Common myeloid progenitor, CD34-positive (primary cell): ENCODE results near the gene CABP5.

ENCODE experiments used
- CTCF ChIA-PET: fragments of 350-600 bp; sonication (Branson Sonifier 250); formaldehyde crosslinking; loops from one replicate; lab custom pipeline; 2021; ENCODE audit warnings: antibody characterized with exemption; lab: Charles Lee
- POLR2A ChIA-PET: fragments of 350-600 bp; sonication (Branson Sonifier 250); formaldehyde crosslinking; loops from one replicate; lab custom pipeline; 2021; ENCODE audit warnings: antibody characterized with exemption; lab: Charles Lee
- DNase-seq, 3 donors: peaks; one replicate each; pipeline versions ENCODE4 v3.0.0 to v3.0.0-alpha.2; 2013
- H3K27ac ChIP-seq, 2 experiments: 1 replicate in 1 of 2; 2 replicates in 1 of 2; pipeline ENCODE4 v1.7.0; 2013; ENCODE audit warnings: inconsistent platforms in 2 of 2, low read length in 2 of 2, mild to moderate bottlenecking in 2 of 2, low read depth in 1 of 2, moderate library complexity in 1 of 2; ENCODE audit not compliant: severe bottlenecking in 2 of 2, insufficient read depth in 1 of 2, poor library complexity in 1 of 2
- H3K27me3 ChIP-seq, 5 experiments: replicated peaks in 2 of 5; 1 replicate in 3 of 5; 2 replicates in 2 of 5; pipeline versions ENCODE4 v1.6.1 to v1.7.0; 2013; ENCODE audit warnings: low read length in 4 of 5, mild to moderate bottlenecking in 2 of 5, moderate library complexity in 2 of 5, inconsistent platforms in 1 of 5; ENCODE audit not compliant: insufficient read depth in 5 of 5, control insufficient read depth in 4 of 5
- H3K36me3 ChIP-seq, 4 experiments: 1 replicate in 2 of 4; 2 replicates in 2 of 4; pipeline versions ENCODE4 v1.6.1 to v1.7.0; 2013; ENCODE audit warnings: low read length in 3 of 4, control low read depth in 1 of 4, mild to moderate bottlenecking in 1 of 4; ENCODE audit not compliant: control insufficient read depth in 4 of 4, insufficient read depth in 4 of 4
- H3K4me1 ChIP-seq, 4 experiments: 1 replicate in 3 of 4; 2 replicates in 1 of 4; pipeline versions ENCODE4 v1.6.1 to v1.7.1; 2013; ENCODE audit warnings: low read length in 3 of 4, mild to moderate bottlenecking in 3 of 4, control low read depth in 1 of 4, inconsistent platforms in 1 of 4, moderate library complexity in 1 of 4; ENCODE audit not compliant: control insufficient read depth in 4 of 4, insufficient read depth in 4 of 4; ENCODE audit errors: control extremely low read depth in 1 of 4
- H3K4me3 ChIP-seq, 7 experiments: 1 replicate in 4 of 7; 2 replicates in 3 of 7; pipeline versions ENCODE4 v1.5.1 to v1.7.0; 2013; ENCODE audit warnings: mild to moderate bottlenecking in 7 of 7, low read length in 6 of 7, moderate library complexity in 6 of 7, inconsistent platforms in 2 of 7, low read depth in 2 of 7, control low read depth in 1 of 7; ENCODE audit not compliant: insufficient read depth in 4 of 7, control insufficient read depth in 1 of 7; ENCODE audit errors: extremely low read depth in 1 of 7
- H3K9me3 ChIP-seq, 5 experiments: 1 replicate in 4 of 5; 2 replicates in 1 of 5; pipeline versions ENCODE4 v1.6.1 to v1.7.1; 2013; ENCODE audit warnings: low read length in 4 of 5, mild to moderate bottlenecking in 2 of 5, inconsistent platforms in 1 of 5, low read depth in 1 of 5, moderate library complexity in 1 of 5; ENCODE audit not compliant: control insufficient read depth in 4 of 5, insufficient read depth in 2 of 5; ENCODE audit errors: control extremely low read depth in 1 of 5
- WGBS: methylation state at CpG from one replicate; pipeline ENCODE4 v1.1.5; 2013; ENCODE audit not compliant: insufficient coverage; 5-methylcytosine and 5-hydroxymethylcytosine counted together

CABP5 gene

GRCh38 chr19:48030073-48030472, 13.8 kb downstream of the CABP5 start:
- Histone ChIP-seq H3K4me3 (no peak overlapping the region), H3K36me3 (no peaks in the 10 kb centered on the region), H3K27me3 (peaks cover 0 to 32% (median 0%) of the 10 kb centered on the region in 5 experiments), H3K4me1 (no peaks in the 10 kb centered on the region), H3K9me3 (no peaks in the 10 kb centered on the region), H3K27ac (no peak overlapping the region)
- ChIA-PET CTCF (no interaction called here), POLR2A (no interaction called here)
- DNase-seq: no peak
- 92% methylated on average over 9 of the region's 10 CpGs for WGBS

GRCh38 chr19:48029431-48029830, 14.4 kb downstream of the CABP5 start:
- WGBS: 92% methylated on average over 7 of the region's 7 CpGs

GRCh38 chr19:48025480-48025879, 18.4 kb downstream of the CABP5 start:
- DNase-seq: no peak
- Histone ChIP-seq H3K9me3 (no peaks in the 10 kb centered on the region), H3K27me3 (peaks cover 0 to 22% (median 2%) of the 10 kb centered on the region in 5 experiments), H3K4me1 (no peaks in the 10 kb centered on the region), H3K27ac (no peak overlapping the region), H3K4me3 (no peak overlapping the region), H3K36me3 (no peaks in the 10 kb centered on the region)
- CTCF ChIA-PET: interaction anchor here (0.5 kb wide), 1 partner anchor 388 kb away, joined by 3 read pairs; no protein-coding TSS in a partner anchor
- WGBS: 92% methylated on average over 2 of the region's 3 CpGs
- POLR2A ChIA-PET: interaction anchor here (0.6 kb wide), 1 partner anchor 562 kb away, joined by 3 read pairs; no protein-coding TSS in a partner anchor

More at GRCh38 chr19:48029431-48029830, 14.4 kb downstream of the CABP5 start:
- H3K4me3 ChIP-seq: no peak overlapping the region
- no peaks in the 10 kb centered on the region for H3K36me3 ChIP-seq
- peaks cover 0 to 32% (median 0%) of the 10 kb centered on the region in 5 experiments for H3K27me3 ChIP-seq
- H3K9me3 ChIP-seq: no peaks in the 10 kb centered on the region
- H3K4me1 ChIP-seq: no peaks in the 10 kb centered on the region
- no peak overlapping the region for H3K27ac ChIP-seq
- ChIA-PET POLR2A (no interaction called here), CTCF (no interaction called here)
- DNase-seq: no peak

GRCh38 chr19:48023518-48023917, 20.4 kb downstream of the CABP5 start:
- Histone ChIP-seq H3K27ac (no peak overlapping the region), H3K4me3 (no peak overlapping the region), H3K4me1 (no peaks in the 10 kb centered on the region), H3K27me3 (peaks cover 0 to 28% (median 4%) of the 10 kb centered on the region in 5 experiments), H3K36me3 (no peaks in the 10 kb centered on the region), H3K9me3 (no peaks in the 10 kb centered on the region)
- ChIA-PET CTCF (no interaction called here), POLR2A (no interaction called here)
- DNase-seq: no peak
- no CpG with 5 or more reads among the region's 3 CpGs for WGBS

GRCh38 chr19:48023011-48023410, 20.9 kb downstream of the CABP5 start:
- DNase-seq: no peak
- Histone ChIP-seq H3K36me3 (no peaks in the 10 kb centered on the region), H3K9me3 (no peaks in the 10 kb centered on the region), H3K27ac (no peak overlapping the region), H3K27me3 (peaks cover 0 to 28% (median 4%) of the 10 kb centered on the region in 5 experiments), H3K4me1 (no peaks in the 10 kb centered on the region), H3K4me3 (no peak overlapping the region)
- WGBS: 80% methylated on average over 2 of the region's 2 CpGs
- CTCF ChIA-PET: no interaction called here
- POLR2A ChIA-PET: no interaction called here

GRCh38 chr19:48020686-48021085, 23.2 kb downstream of the CABP5 start:
- no peak overlapping the region for H3K4me3 ChIP-seq
- CTCF ChIA-PET: no interaction called here
- no peaks in the 10 kb centered on the region for H3K9me3 ChIP-seq
- WGBS: 6% methylated on average over 3 of the region's 3 CpGs
- H3K36me3 ChIP-seq: no peaks in the 10 kb centered on the region
- POLR2A ChIA-PET: no interaction called here
- no peaks in the 10 kb centered on the region for H3K4me1 ChIP-seq
- H3K27me3 ChIP-seq: peaks cover 0 to 25% (median 5%) of the 10 kb centered on the region in 5 experiments
- no peak overlapping the region for H3K27ac ChIP-seq
- no peak for DNase-seq

- H3K4me1 ChIP-seq: no peaks in the 10 kb centered on the region
- no peak overlapping the region for H3K27ac ChIP-seq
- POLR2A ChIA-PET: no interaction called here
- 80% methylated on average over 11 of the region's 11 CpGs for WGBS
- CTCF ChIA-PET: no interaction called here
- no peaks in the 10 kb centered on the region for H3K36me3 ChIP-seq
- H3K9me3 ChIP-seq: peaks cover 0 to 6% (median 4%) of the 10 kb centered on the region in 5 experiments
- H3K27me3 ChIP-seq: peaks cover 0 to 2% (median 0%) of the 10 kb centered on the region in 5 experiments
- no peak overlapping the region for H3K4me3 ChIP-seq
- no peak for DNase-seq
Observed at GRCh38 chr19:48010932-48011758, 32.7 kb downstream of the CABP5 start.
